PC-3 (cell line): ENCODE results near the gene IGSF23.

Source experiments
- EZH2 ChIP-seq: fragments of 300-600 bp; sonication (generic); IDR thresholded peaks from one replicate; pipeline ENCODE4 v1.6.1; 2017; ENCODE audit warnings: antibody characterized with exemption, mild to moderate bottlenecking, low read length; ENCODE audit not compliant: unreplicated experiment
- EZH2phosphoT487 ChIP-seq: fragments of 300-600 bp; sonication (generic); IDR thresholded peaks from 2 replicates; pipeline ENCODE4 v1.6.1; 2018; ENCODE audit warnings: mild to moderate bottlenecking, antibody characterized with exemption, low read length, borderline replicate concordance
- TF ChIP-seq, protein P1 (sequence below): fragments of 300-600 bp; sonication (generic); conservative IDR thresholded peaks from 2 replicates; pipeline ENCODE4 v1.5.1; 2017; ENCODE audit warnings: antibody characterized with exemption, low read depth, mild to moderate bottlenecking, low read length

DNA sequence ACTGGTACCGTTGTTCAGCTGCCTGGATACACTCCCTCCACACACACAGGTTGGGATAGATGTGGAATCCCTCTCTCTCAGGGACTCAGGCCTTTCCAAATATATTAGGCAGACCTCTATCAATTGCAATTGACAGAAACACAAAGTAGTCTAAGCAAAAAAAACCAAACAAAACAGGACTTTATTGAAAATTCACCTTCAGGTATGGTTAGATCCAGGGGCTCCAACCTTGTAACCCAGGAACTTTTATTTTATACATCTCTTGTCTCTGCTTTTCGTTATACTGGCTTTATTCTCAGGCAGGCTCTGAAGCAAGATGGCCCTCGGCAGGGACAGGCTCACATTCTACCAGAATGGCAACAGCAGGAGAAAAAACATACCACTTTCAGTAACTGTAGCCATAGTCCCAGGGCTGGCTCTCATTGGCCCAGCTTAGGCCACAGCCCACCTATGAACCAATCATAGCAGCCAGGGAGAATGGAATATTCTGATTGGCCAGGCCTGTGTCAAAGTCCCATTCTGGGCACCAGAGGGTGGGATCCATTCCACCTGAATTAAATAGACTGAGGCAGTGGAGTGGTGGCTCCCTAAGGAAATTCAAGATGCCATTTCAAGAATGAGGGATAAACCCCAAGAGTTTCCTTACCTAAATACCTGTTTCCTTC lies 44.8 kb downstream of the IGSF23 start:
- TF ChIP-seq EZH2: no peak
- TF ChIP-seq, protein P1, sequence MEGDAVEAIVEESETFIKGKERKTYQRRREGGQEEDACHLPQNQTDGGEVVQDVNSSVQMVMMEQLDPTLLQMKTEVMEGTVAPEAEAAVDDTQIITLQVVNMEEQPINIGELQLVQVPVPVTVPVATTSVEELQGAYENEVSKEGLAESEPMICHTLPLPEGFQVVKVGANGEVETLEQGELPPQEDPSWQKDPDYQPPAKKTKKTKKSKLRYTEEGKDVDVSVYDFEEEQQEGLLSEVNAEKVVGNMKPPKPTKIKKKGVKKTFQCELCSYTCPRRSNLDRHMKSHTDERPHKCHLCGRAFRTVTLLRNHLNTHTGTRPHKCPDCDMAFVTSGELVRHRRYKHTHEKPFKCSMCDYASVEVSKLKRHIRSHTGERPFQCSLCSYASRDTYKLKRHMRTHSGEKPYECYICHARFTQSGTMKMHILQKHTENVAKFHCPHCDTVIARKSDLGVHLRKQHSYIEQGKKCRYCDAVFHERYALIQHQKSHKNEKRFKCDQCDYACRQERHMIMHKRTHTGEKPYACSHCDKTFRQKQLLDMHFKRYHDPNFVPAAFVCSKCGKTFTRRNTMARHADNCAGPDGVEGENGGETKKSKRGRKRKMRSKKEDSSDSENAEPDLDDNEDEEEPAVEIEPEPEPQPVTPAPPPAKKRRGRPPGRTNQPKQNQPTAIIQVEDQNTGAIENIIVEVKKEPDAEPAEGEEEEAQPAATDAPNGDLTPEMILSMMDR: no peak
- no peak for TF ChIP-seq EZH2phosphoT487
